Activated gamma-delta T cell (primary cell): ENCODE measurements around the gene TNPO3.
"Not testable (repeated sequence)": the region's sequence is repeated elsewhere in the genome, so short reads cannot be mapped to it uniquely, and the experiment has no call there.

Experiments used
- DNase-seq: peaks from one replicate; lab custom pipeline; 2025; lab: John Stamatoyannopoulos, UW

Gene TNPO3

GRCh38 chr7:128961030-128961659 is 93.8 kb downstream of the TNPO3 start:
- no peak for DNase-seq

- DNase-seq = no peak
These were observed 95.6 kb downstream of the TNPO3 start for GRCh38 chr7:128959296-128959695.

GRCh38 chr7:128955981-128956380 is 98.9 kb downstream of the TNPO3 start:
- no peak for DNase-seq

DNA sequence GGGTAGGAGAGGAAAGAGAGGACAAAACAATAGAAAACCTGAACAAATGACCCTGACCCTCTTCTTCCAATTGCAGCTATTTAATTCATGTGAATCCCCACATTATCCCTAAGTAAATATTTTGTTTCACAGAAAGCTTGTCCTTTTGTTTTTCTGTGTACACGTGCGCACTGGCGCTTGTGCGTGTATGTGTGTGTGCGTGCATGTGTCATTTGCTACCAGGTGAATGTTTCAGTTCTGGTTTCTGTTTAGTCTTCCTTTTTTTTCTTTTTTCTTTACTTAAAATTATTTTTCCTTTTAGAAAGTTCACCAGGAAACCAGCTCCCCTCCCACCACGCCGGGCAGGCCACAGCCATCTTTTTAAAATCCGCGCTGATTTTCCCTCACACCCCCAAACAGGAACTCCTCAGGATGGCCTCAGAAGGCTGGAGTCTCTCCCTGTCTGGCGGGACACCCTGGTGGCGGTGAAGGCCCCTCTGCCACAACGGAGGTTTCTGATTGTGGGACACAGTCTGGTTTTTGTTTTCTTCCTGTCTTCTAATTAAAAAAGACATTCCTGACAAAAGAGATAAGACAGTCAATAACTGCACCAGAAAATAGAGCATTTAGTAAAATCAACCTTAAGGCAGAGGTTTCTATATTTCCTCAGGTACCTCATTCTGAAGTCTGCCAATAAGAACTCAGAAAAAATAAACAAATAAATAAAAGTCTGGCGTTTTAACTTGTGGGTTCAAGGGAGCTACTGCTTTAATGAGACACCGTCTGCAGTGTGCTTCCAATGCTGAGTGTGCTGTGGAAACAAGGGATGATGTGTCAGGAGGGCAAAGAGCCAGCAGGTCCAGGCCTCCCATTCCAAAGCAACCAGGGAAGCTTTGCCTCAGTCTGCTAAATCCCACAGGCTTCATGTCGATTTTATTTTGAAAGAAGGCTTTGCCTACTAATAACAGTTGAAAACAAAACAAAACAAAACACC is 99.8 kb downstream of the TNPO3 start:
- no peak for DNase-seq

- DNase-seq = no peak
These were observed 100.8 kb downstream of the TNPO3 start for GRCh38 chr7:128954150-128954549.

DNA sequence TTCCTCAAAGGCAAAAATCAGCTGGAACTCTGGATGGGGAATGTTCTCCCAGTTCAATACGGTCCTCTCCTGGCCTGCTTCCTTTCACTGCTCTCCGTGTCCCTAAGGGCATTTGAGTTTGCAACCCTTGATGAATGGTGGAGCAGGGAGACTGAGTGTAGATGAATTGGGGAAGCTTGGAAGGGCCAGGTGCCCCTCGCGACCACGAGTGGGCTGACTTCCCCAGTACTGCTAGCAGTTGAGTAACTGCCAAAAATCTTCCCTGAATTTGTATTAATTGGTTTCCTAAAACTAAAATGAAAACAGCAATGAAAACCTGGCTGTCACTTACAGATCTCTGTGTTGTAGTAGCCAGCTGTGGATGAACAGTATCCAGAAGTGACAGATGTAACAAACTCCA is 103.6 kb downstream of the TNPO3 start:
- no peak for DNase-seq

- no peak for DNase-seq
These were observed 105.7 kb downstream of the TNPO3 start for GRCh38 chr7:128948976-128949760.

- no peak for DNase-seq
These were observed 106.5 kb downstream of the TNPO3 start for GRCh38 chr7:128948312-128948973.

DNA sequence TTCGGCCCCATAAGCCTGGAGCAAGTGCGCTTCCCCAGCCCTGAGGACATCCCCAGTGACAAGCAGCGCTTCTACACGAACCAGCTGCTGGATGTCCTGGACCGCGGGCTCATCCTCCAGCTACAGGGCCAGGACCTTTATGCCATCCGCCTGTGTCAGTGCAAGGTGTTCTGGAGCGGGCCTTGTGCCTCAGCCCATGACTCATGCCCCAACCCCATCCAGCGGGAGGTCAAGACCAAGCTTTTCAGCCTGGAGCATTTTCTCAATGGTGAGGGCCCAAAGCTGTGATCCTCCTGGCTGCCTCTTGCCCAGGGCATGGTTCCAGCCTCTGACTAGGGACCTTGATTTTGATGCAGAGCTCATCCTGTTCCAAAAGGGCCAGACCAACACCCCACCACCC is 107.1 kb downstream of the TNPO3 start:
- DNase-seq = no peak

DNA sequence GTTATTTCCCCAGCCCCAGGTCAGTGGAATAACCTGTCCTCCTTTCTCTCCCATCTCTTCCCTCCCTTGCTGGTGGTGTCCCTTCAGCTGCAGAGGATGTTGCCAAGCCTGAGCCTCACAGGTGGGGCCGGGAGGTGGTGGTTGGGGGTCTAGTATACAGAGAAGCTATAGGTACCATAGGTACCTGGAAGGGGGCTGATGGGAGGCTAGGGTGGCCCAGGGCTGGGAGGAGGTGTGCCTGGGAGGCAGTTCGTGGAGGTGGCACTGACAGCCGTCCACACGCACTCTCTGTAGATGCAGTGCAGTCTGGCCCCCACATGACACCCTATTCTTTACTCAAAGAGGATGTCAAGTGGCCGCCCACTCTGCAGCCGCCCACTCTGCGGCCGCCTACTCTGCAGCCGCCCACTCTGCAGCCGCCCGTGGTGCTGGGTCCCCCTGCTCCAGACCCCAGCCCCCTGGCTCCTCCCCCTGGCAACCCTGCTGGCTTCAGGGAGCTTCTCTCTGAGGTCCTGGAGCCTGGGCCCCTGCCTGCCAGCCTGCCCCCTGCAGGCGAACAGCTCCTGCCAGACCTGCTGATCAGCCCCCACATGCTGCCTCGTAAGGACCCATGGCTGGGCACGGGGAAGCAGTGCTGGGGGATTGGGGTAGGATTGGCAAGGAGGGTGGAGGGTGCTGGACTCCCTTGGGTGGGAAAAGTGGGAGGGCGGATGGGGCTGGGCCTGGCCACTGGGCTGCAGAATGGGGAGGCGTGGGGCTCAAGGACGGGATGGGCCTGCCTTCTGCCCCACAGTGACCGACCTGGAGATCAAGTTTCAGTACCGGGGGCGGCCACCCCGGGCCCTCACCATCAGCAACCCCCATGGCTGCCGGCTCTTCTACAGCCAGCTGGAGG is 107.7 kb downstream of the TNPO3 start:
- no peak for DNase-seq

GRCh38 chr7:128945668-128946366 is 109.1 kb downstream of the TNPO3 start:
- DNase-seq = no peak

- no peak for DNase-seq
These were observed 110.2 kb downstream of the TNPO3 start for GRCh38 chr7:128944487-128945236.

DNA sequence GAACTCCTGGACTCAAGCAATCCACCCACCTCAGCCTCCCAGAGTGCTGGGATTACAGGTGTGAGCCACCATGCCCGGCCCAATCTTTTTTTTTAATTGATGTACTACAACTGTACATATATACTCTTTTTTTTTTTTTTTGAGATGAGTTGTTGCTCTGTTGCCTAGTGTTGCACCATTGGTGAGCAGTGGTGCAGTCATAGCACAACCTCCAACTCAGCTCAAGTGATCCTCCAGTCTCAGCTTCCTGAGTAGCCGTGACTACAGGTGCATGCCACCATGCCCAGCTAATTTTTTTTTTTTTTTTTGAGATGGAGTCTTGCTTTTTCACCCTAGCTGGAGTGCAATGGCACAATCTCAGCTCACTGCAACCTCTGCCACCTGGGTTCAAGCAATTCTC is 111.7 kb downstream of the TNPO3 start:
- not testable (repeated sequence) for DNase-seq

DNA sequence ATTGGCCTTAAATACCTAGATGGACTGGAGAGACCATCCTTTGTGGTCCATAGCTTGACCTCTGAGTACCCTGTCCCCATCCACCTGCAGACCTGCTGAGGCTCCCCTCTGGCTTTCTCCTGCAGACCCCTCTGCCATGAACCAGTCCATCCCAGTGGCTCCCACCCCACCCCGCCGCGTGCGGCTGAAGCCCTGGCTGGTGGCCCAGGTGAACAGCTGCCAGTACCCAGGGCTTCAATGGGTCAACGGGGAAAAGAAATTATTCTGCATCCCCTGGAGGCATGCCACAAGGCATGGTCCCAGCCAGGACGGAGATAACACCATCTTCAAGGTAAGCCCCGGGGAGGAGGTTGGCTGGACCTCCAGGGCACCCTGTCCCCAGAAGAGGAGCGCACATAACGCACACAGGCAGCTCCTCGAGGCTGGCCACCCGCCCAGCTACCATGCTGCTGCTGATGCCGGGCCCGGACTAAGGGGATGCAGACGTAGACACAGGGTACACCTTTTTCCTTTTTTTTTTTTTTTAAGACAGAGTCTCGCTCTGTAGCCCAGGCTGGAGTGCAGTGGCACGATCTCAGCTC is 112.9 kb downstream of the TNPO3 start:
- DNase-seq = no peak

GRCh38 chr7:128941323-128941890 is 113.5 kb downstream of the TNPO3 start:
- no peak for DNase-seq

DNA sequence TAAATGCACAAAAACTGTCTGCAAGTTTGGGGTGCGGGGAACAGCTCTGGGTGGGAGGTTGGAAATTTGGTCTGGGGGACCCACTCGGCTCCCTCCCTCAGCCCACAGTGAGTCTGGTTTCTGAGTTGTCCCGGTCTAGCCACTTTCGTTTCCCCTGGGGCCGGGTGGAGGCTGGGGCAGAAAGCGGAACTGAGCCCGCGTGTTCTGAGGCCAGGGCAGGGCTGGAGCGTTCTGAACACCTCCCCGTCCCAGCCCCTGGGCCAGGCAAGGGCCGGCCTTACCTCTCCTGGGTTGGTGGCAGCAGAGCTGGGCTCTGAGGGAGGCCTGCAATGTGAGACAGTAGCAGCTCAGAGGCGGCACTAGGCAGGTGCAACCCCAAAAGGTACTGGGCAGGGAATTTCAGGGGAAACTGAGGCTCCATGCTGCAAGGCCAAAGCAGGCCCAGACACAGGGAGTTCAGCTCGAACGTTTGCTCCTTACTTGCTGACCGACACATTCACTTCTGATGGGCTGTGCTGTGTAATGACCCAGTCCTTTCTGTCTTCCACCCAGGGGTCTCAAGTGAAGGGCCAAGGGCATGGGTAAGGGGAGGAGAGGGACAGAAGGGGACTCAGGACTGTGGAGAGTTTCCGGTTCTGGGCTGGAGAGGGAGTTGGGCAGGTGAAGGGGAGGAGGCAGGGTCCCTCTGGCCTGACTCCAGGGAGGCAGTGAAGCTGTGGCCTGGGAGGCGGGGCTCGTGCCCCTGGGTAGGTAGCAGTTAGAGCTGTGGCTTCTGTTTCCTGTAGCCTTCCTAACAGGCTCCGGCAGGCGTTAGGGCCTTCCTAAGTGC is 114.2 kb downstream of the TNPO3 start:
- DNase-seq = no peak

GRCh38 chr7:128939861-128940410 is 115.0 kb downstream of the TNPO3 start:
- DNase-seq = no peak
